WTC11 (cell line): ENCODE results near the gene TJP3. TPM values are rescaled to one million over a fixed set of nuclear protein-coding genes. Genes with fewer than 3 reads are reported as not detected.

Source experiments
- ATAC-seq: fragments of 200-7000 bp; cut with Tn5 transposase; 2 replicates; pipeline ENCODE4 v1.10.0; 2021; ENCODE audit warnings: mild to moderate bottlenecking, moderate library complexity
- CTCF ChIA-PET: fragments of 300-600 bp; sonication (Branson Sonifier 250); formaldehyde crosslinking; loops from one replicate; lab custom pipeline; 2021; ENCODE audit warnings: antibody characterized with exemption; lab: Charles Lee
- POLR2A ChIA-PET: fragments of 350-600 bp; sonication (Branson Sonifier 250); formaldehyde crosslinking; loops from one replicate; lab custom pipeline; 2021; ENCODE audit warnings: antibody characterized with exemption; lab: Charles Lee
- DNase-seq: peaks from one replicate; pipeline ENCODE4 v3.0.0; 2021; ENCODE audit warnings: low spot score
- H3K27ac Mint-ChIP-seq: 2 replicates; pipeline ENCODE4 v1.8.0; 2021; ENCODE audit warnings: mixed read lengths
- H3K27me3 Mint-ChIP-seq: 2 replicates; pipeline ENCODE4 v1.8.0; 2021; ENCODE audit warnings: low read depth, mild to moderate bottlenecking, moderate library complexity, mixed read lengths
- H3K36me3 Mint-ChIP-seq: 2 replicates; pipeline ENCODE4 v1.8.0; 2021; ENCODE audit warnings: mixed read lengths
- H3K4me1 Mint-ChIP-seq: 2 replicates; pipeline ENCODE4 v1.8.0; 2022; ENCODE audit warnings: mixed read lengths
- H3K4me3 Mint-ChIP-seq: 2 replicates; pipeline ENCODE4 v1.8.0; 2021; ENCODE audit warnings: mild to moderate bottlenecking, moderate library complexity, mixed read lengths
- H3K9me3 Mint-ChIP-seq: 2 replicates; pipeline ENCODE4 v1.8.0; 2021; ENCODE audit warnings: mixed read lengths
- CREM ChIP-seq: sonication (generic); formaldehyde crosslinking; IDR thresholded peaks from 2 replicates; pipeline ENCODE4 v1.8.1; 2022; ENCODE audit warnings: mild to moderate bottlenecking, missing genetic modification reagents, moderate library complexity
- E2F1 ChIP-seq: sonication (generic); formaldehyde crosslinking; IDR thresholded peaks from 2 replicates; pipeline ENCODE4 v1.8.0; 2022; ENCODE audit warnings: mild to moderate bottlenecking, missing genetic modification reagents
- ELF4 ChIP-seq: sonication (generic); formaldehyde crosslinking; IDR thresholded peaks from 2 replicates; pipeline ENCODE4 v1.8.1; 2022; ENCODE audit warnings: low read depth, mild to moderate bottlenecking, moderate library complexity, missing genetic modification reagents
- ERG ChIP-seq: fragments of 250-450 bp; sonication (Bioruptor Pico); IDR thresholded peaks from 2 replicates; pipeline ENCODE4 v1.8.0; 2021; ENCODE audit warnings: mild to moderate bottlenecking
- ETV6 ChIP-seq: sonication (generic); formaldehyde crosslinking; IDR thresholded peaks from 2 replicates; pipeline ENCODE4 v1.8.1; 2022; ENCODE audit warnings: mild to moderate bottlenecking, missing genetic modification reagents
- FOXJ3 ChIP-seq: sonication (generic); formaldehyde crosslinking; IDR thresholded peaks from 2 replicates; pipeline ENCODE4 v1.9.0; 2021; ENCODE audit warnings: missing genetic modification reagents, mild to moderate bottlenecking, borderline replicate concordance
- FOXP1 ChIP-seq: sonication (generic); formaldehyde crosslinking; IDR thresholded peaks from 2 replicates; pipeline ENCODE4 v1.8.0; 2022; ENCODE audit warnings: missing genetic modification reagents, mild to moderate bottlenecking, moderate library complexity, borderline replicate concordance
- GTF2I ChIP-seq: fragments of 250-450 bp; sonication (Bioruptor Pico); conservative IDR thresholded peaks from 2 replicates; pipeline ENCODE4 v1.4.0; 2021; ENCODE audit warnings: mild to moderate bottlenecking
- MAX ChIP-seq: sonication (generic); formaldehyde crosslinking; IDR thresholded peaks from 2 replicates; pipeline ENCODE4 v1.8.0; 2022; ENCODE audit warnings: mild to moderate bottlenecking, missing genetic modification reagents
- MYBL2 ChIP-seq: sonication (generic); formaldehyde crosslinking; IDR thresholded peaks from 2 replicates; pipeline ENCODE4 v1.8.1; 2023; ENCODE audit warnings: mild to moderate bottlenecking, moderate library complexity, missing genetic modification reagents
- NR1H2 ChIP-seq: sonication (generic); formaldehyde crosslinking; IDR thresholded peaks from 2 replicates; pipeline ENCODE4 v1.9.0; 2021; ENCODE audit warnings: mild to moderate bottlenecking, moderate library complexity, missing genetic modification reagents
- NR3C1 ChIP-seq: sonication (generic); formaldehyde crosslinking; conservative IDR thresholded peaks from 2 replicates; pipeline ENCODE4 v1.8.1; 2023; ENCODE audit warnings: low read depth, mild to moderate bottlenecking, missing genetic modification reagents
- RELA ChIP-seq: sonication (generic); formaldehyde crosslinking; IDR thresholded peaks from 2 replicates; pipeline ENCODE4 v1.8.1; 2022; ENCODE audit warnings: missing genetic modification reagents, mild to moderate bottlenecking, borderline replicate concordance
- SMAD4 ChIP-seq: sonication (generic); formaldehyde crosslinking; IDR thresholded peaks from 2 replicates; pipeline ENCODE4 v1.8.0; 2022; ENCODE audit warnings: mild to moderate bottlenecking, missing genetic modification reagents
- SP1 ChIP-seq: sonication (generic); formaldehyde crosslinking; conservative IDR thresholded peaks from 2 replicates; pipeline ENCODE4 v1.8.1; 2022; ENCODE audit warnings: missing genetic modification reagents
- TCF7 ChIP-seq: sonication (generic); formaldehyde crosslinking; IDR thresholded peaks from 2 replicates; pipeline ENCODE4 v1.8.0; 2022; ENCODE audit warnings: mild to moderate bottlenecking, low read depth, missing genetic modification reagents, moderate library complexity
- USF2 ChIP-seq: sonication (generic); formaldehyde crosslinking; IDR thresholded peaks from 2 replicates; pipeline ENCODE4 v1.8.1; 2023; ENCODE audit warnings: mild to moderate bottlenecking, missing genetic modification reagents, moderate library complexity
- ZBTB43 ChIP-seq: sonication (generic); formaldehyde crosslinking; IDR thresholded peaks from 2 replicates; pipeline ENCODE4 v1.8.1; 2023; ENCODE audit warnings: mild to moderate bottlenecking, missing genetic modification reagents
- ZNF121 ChIP-seq: sonication (generic); formaldehyde crosslinking; IDR thresholded peaks from 2 replicates; pipeline ENCODE4 v1.8.0; 2023; ENCODE audit warnings: missing genetic modification reagents
- ZNF281 ChIP-seq: sonication (generic); formaldehyde crosslinking; IDR thresholded peaks from 2 replicates; pipeline ENCODE4 v1.8.0; 2023; ENCODE audit warnings: mild to moderate bottlenecking, missing genetic modification reagents
- ZNF396 ChIP-seq: fragments of 250-450 bp; sonication (Bioruptor Pico); IDR thresholded peaks from 2 replicates; pipeline ENCODE4 v1.8.0; 2021; ENCODE audit warnings: mild to moderate bottlenecking, moderate library complexity, borderline replicate concordance
- ZNF423 ChIP-seq: fragments of 250-450 bp; sonication (Bioruptor Pico); IDR thresholded peaks from 2 replicates; pipeline ENCODE4 v2.1.2; 2022; ENCODE audit warnings: mild to moderate bottlenecking, moderate library complexity
- total RNA-seq: library from RNA; stranded (reverse); gene quantifications from 3 replicates; pipeline ENCODE4 v1.2.3, GENCODE V29; 2021

TJP3 gene
- total RNA-seq, 1 experiment from 2014 or later, result 36.2 TPM

- TF ChIP-seq ZBTB43 (CRISPR knock-in tag) (no peak), GTF2I (CRISPR knock-in tag) (no peak), MAX (CRISPR knock-in tag) (no peak), ZNF396 (CRISPR knock-in tag) (no peak), SMAD4 (no peak), ETV6 (CRISPR knock-in tag) (no peak), ERG (no peak), CREM (no peak)
Observed at GRCh38 chr19:3701200-3701599, 7.0 kb upstream of the TJP3 start (continued).

- Mint-ChIP-seq H3K27ac (no peak overlapping the region), H3K27me3 (peaks cover 1% of the 10 kb centered on the region; the same call in 1 of the 2 replicates), H3K36me3 (no peaks in the 10 kb centered on the region), H3K4me1 (peaks cover 16% of the 10 kb centered on the region), H3K9me3 (no peaks in the 10 kb centered on the region), H3K4me3 (no peak overlapping the region)
- POLR2A ChIA-PET, result no interaction called here
- no peak for DNase-seq
- ATAC-seq, result no peak
- CTCF ChIA-PET, result interaction anchor here (0.9 to 5.7 kb wide), 4 partner anchors 11 to 163 kb away, joined by 3 to 65 read pairs (median 25); no protein-coding TSS in a partner anchor
- no peak for TF ChIP-seq FOXJ3 (CRISPR knock-in tag)
- TF ChIP-seq NR3C1 (CRISPR knock-in tag), result no peak
- no peak for TF ChIP-seq NR1H2 (CRISPR knock-in tag)
- no peak for TF ChIP-seq USF2
- no peak for TF ChIP-seq RELA (CRISPR knock-in tag)
- no peak for TF ChIP-seq ZNF281
- TF ChIP-seq TCF7 (CRISPR knock-in tag), result no peak
- TF ChIP-seq MYBL2 (CRISPR knock-in tag), result no peak
- TF ChIP-seq ZNF423 (CRISPR knock-in tag), result no peak
Observed at GRCh38 chr19:3707868-3708206, 347 bp upstream of the TJP3 start.

GRCh38 chr19:3710265-3710812 lies 2.2 kb downstream of the TJP3 start:
- DNase-seq (peak; percentile 45), ATAC-seq (peak; percentile 65)
- H3K9me3 Mint-ChIP-seq, result no peaks in the 10 kb centered on the region
- no peaks in the 10 kb centered on the region for H3K27me3 Mint-ChIP-seq
- no peak overlapping the region for H3K4me3 Mint-ChIP-seq
- no peaks in the 10 kb centered on the region for H3K36me3 Mint-ChIP-seq
- TF ChIP-seq SP1 (0 out of 2 replicates have a peak, but pooled peaks have one; percentile 56), E2F1 (CRISPR knock-in tag) (no peak), ZNF121 (CRISPR knock-in tag) (0 out of 2 replicates have a peak, but pooled peaks have one; percentile 5), ELF4 (CRISPR knock-in tag) (no peak), FOXP1 (CRISPR knock-in tag) (0 out of 2 replicates have a peak, but pooled peaks have one; percentile 36)
- peaks cover 18% of the 10 kb centered on the region for H3K4me1 Mint-ChIP-seq
- peak overlapping the region; percentile 51; the same call in 1 of the 2 replicates for H3K27ac Mint-ChIP-seq
- POLR2A ChIA-PET, result interaction anchor here (0.7 kb wide), 1 partner anchor 9 kb away, joined by 11 read pairs; no protein-coding TSS in a partner anchor
- CTCF ChIA-PET, result interaction anchor here (0.5 to 5.7 kb wide), 14 partner anchors 9 to 277 kb away, joined by 3 to 65 read pairs (median 4); partner anchors contain the start of genes APBA3 and PIP5K1C
